Stimulated activated CD4-positive, alpha-beta T cell treated with anti-CD3 and anti-CD28 coated beads, TNF-alpha, amount 100 ng/mL, for 4 hours (primary cell): ENCODE results near the gene TRAF3IP1.
"Not testable (repeated sequence)": the region's sequence is repeated elsewhere in the genome, so short reads cannot be mapped to it uniquely, and the experiment has no call there.

Source experiments
- DNase-seq, 3 experiments: peaks; one replicate each; pipeline ENCODE4 v3.0.0-alpha.2; 2020; ENCODE audit warnings: low read depth in 3 of 3

Gene TRAF3IP1

GRCh38 chr2:238320246-238320647, at the start of gene TRAF3IP1:
TRAF3IP1 (plus strand) TSS chr2:238320518; CDS start chr2:238320663, 145 bp downstream.
- DNase-seq = peak; percentile 71 to 76 (median 71)

GRCh38 chr2:238270606-238271005, 49.7 kb upstream of the TRAF3IP1 start:
- no peak for DNase-seq

GRCh38 chr2:238271061-238271554, 49.2 kb upstream of the TRAF3IP1 start:
- no peak for DNase-seq

GRCh38 chr2:238271686-238272085, 48.6 kb upstream of the TRAF3IP1 start:
- DNase-seq = not testable (repeated sequence)

GRCh38 chr2:238272156-238272555, 48.2 kb upstream of the TRAF3IP1 start:
- no peak for DNase-seq

- DNase-seq = not testable (repeated sequence)
Measured at GRCh38 chr2:238273433-238273832, 46.9 kb upstream of the TRAF3IP1 start.

- no peak for DNase-seq
Measured at GRCh38 chr2:238274152-238274865, 46.0 kb upstream of the TRAF3IP1 start.

- DNase-seq = no peak
Measured at GRCh38 chr2:238277695-238278094, 42.6 kb upstream of the TRAF3IP1 start.

GRCh38 chr2:238278626-238279323, 41.5 kb upstream of the TRAF3IP1 start:
- no peak for DNase-seq

GRCh38 chr2:238279324-238279682, 41.0 kb upstream of the TRAF3IP1 start:
- DNase-seq = no peak

- DNase-seq = no peak
Measured at GRCh38 chr2:238280083-238280825, 40.1 kb upstream of the TRAF3IP1 start.

- DNase-seq = no peak
Measured at GRCh38 chr2:238281826-238282480, 38.4 kb upstream of the TRAF3IP1 start.

- no peak for DNase-seq
Measured at GRCh38 chr2:238282861-238283738, 37.2 kb upstream of the TRAF3IP1 start.

- DNase-seq = no peak
Measured at GRCh38 chr2:238284802-238285515, 35.4 kb upstream of the TRAF3IP1 start.

- no peak for DNase-seq
Measured at GRCh38 chr2:238285653-238286082, 34.6 kb upstream of the TRAF3IP1 start.

GRCh38 chr2:238286095-238286494, 34.2 kb upstream of the TRAF3IP1 start:
- DNase-seq = no peak

GRCh38 chr2:238286551-238286950, 33.8 kb upstream of the TRAF3IP1 start:
- DNase-seq = no peak

GRCh38 chr2:238286987-238287736, 33.2 kb upstream of the TRAF3IP1 start:
- no peak for DNase-seq
